OCI-LY3 (cell line): Measurements from ENCODE around the gene BCAR1.

ENCODE experiments used
- EZH2phosphoT487 ChIP-seq: fragments of 200-600 bp; shearing (Covaris generic); IDR thresholded peaks from 2 replicates; pipeline ENCODE4 v1.6.1; 2018; ENCODE audit warnings: antibody characterized with exemption, mixed run types, low read depth
- TF ChIP-seq, protein P1 (sequence below): fragments of 200-600, 300-600 bp; sonication (generic); IDR thresholded peaks from 2 replicates; pipeline ENCODE4 v1.5.1; 2014; ENCODE audit warnings: antibody characterized with exemption, low read length, low read depth

DNA sequence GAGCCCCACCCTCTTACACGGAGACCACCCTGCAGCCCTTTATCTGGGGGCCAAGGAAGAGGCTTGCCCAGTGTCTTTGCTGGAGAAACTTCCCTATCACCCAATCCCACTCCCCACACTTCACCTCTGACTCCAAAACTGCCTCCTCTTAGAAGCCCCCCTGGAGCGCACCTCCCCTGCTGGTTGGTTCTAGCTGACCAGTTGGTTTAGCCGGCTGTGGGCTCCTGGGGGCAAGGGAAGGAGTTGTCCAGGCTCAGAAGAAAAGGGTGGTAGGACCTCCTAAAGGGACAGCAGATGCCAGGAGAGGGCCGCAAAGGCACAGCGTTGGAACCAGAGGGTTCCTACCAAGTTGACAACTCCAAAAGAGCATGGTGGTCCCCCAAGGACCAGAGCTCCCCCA is 2.0 kb downstream of the BCAR1 start:
- TF ChIP-seq, protein P1, sequence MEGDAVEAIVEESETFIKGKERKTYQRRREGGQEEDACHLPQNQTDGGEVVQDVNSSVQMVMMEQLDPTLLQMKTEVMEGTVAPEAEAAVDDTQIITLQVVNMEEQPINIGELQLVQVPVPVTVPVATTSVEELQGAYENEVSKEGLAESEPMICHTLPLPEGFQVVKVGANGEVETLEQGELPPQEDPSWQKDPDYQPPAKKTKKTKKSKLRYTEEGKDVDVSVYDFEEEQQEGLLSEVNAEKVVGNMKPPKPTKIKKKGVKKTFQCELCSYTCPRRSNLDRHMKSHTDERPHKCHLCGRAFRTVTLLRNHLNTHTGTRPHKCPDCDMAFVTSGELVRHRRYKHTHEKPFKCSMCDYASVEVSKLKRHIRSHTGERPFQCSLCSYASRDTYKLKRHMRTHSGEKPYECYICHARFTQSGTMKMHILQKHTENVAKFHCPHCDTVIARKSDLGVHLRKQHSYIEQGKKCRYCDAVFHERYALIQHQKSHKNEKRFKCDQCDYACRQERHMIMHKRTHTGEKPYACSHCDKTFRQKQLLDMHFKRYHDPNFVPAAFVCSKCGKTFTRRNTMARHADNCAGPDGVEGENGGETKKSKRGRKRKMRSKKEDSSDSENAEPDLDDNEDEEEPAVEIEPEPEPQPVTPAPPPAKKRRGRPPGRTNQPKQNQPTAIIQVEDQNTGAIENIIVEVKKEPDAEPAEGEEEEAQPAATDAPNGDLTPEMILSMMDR: no peak
- no peak for TF ChIP-seq EZH2phosphoT487
